ENCODE measurements around the gene OOSP1. TPM values are rescaled to one million over a fixed set of nuclear protein-coding genes. Genes with fewer than 3 reads are reported as not detected.

The OOSP1 gene
- total and polyA plus RNA-seq, 10 of the 15 experiments (the other 5 are each of a cell fraction or from before 2014, with no cell fraction given), result not detected

- TF ChIP-seq ZNF592 (IDR thresholded peaks at IDR 0.05), result no peak
- TF ChIP-seq IRF3 (IDR thresholded peaks at IDR 0.05), result no peak
- TF ChIP-seq PAX5 (IDR thresholded peaks at IDR 0.05; ENCODE audit: borderline replicate concordance, low read depth, low read length), result no peak
- TF ChIP-seq GABPA (IDR thresholded peaks at IDR 0.05; ENCODE audit: low read depth), result no peak
- no peak for TF ChIP-seq POLR2AphosphoS5 (IDR thresholded peaks at IDR 0.05; ENCODE audit: low read length)
- TF ChIP-seq IRF5 (IDR thresholded peaks at IDR 0.05; ENCODE audit: borderline replicate concordance), result no peak
Observed at GRCh38 chr11:59931688-59932087, 6.5 kb upstream of the OOSP1 start (continued).

GRCh38 chr11:59938718-59939117 is 486 bp downstream of the OOSP1 start:
- H3K27ac ChIP-seq (ENCODE audit: control insufficient read depth, insufficient read depth), result no peak overlapping the region
- H3K27me3 ChIP-seq (replicated peaks in 1 of 2; ENCODE audit: control insufficient read depth in 2 of 2, insufficient read depth in 2 of 2, low read length in 1 of 2), result no peaks in the 10 kb centered on the region
- in situ Hi-C loops (cut with MboI), result no loop called here
- intact Hi-C loops (cut with micrococcal nuclease; ENCODE audit: unreplicated experiment), result no loop called here
- H4K20me1 ChIP-seq (ENCODE audit: control insufficient read depth, insufficient read depth), result no peaks in the 10 kb centered on the region
- DNase-seq (ENCODE audit: low read depth, low spot score) (no peak), FAIRE-seq (no peak), ATAC-seq (no peak)
- no peak overlapping the region for H2AFZ ChIP-seq (ENCODE audit: control insufficient read depth, low read depth, low read length)
- ChIA-PET SMC1A (ENCODE audit: uncharacterized antibody, unreplicated experiment) (no interaction called here), CTCF (no interaction called here), RAD21 (ENCODE audit: unreplicated experiment) (interaction anchor here (0.7 kb wide), 1 partner anchor 313 kb away, joined by 4 read pairs; no protein-coding TSS in a partner anchor), POLR2A (no interaction called here)
- WGBS (ENCODE audit: insufficient coverage, insufficient replicate concordance, low lambda C conversion rate, missing lambda C conversion rate), result 86% methylated on average over 3 of the region's 3 CpGs
- no peaks in the 10 kb centered on the region for H3K9me3 ChIP-seq (replicated peaks; ENCODE audit: control insufficient read depth, insufficient read depth, low read length)
- H3K4me3 ChIP-seq, result no peak overlapping the region
- no peaks in the 10 kb centered on the region for H3K36me3 ChIP-seq (ENCODE audit: control insufficient read depth in 2 of 2, insufficient read depth in 2 of 2, low read length in 1 of 2)
- H3K9ac ChIP-seq (ENCODE audit: control insufficient read depth, insufficient read depth, low read length), result no peak overlapping the region
- no peaks in the 10 kb centered on the region for H3K4me1 ChIP-seq (ENCODE audit: control insufficient read depth, insufficient read depth, low read length)
- TF ChIP-seq SIX5 (IDR thresholded peaks at IDR 0.05; ENCODE audit: low read depth, low read length, severe bottlenecking), result no peak
- peak; percentile 7; the same call in 1 of the 2 replicates for TF ChIP-seq SPI1 (IDR thresholded peaks at IDR 0.05; ENCODE audit: borderline replicate concordance, insufficient read depth, low read depth, low read length)
- H3K79me2 ChIP-seq (ENCODE audit: control insufficient read depth, insufficient read depth, low read length), result no peaks in the 10 kb centered on the region
- no peak overlapping the region for H3K4me2 ChIP-seq (ENCODE audit: control insufficient read depth, insufficient read depth)
- BruUV-seq (replicated peaks), result no TSS peak
